ENCODE measurements around the gene AHCTF1.

AHCTF1 gene

GRCh38 chr1:246951413-246951812 is 19.7 kb upstream of the AHCTF1 start:
- Histone ChIP-seq H3K9ac (ENCODE audit: low read length) (no peak overlapping the region), H3K4me2 (ENCODE audit: low read depth, low read length, poor library complexity, severe bottlenecking) (no peak overlapping the region), H3K4me3 (ENCODE audit: insufficient read depth, low read length, poor library complexity, severe bottlenecking) (no peak overlapping the region), H3K27ac (ENCODE audit: low read depth, low read length) (no peak overlapping the region), H2AFZ (ENCODE audit: low read depth, low read length, severe bottlenecking) (no peak overlapping the region), H3K9me3 (ENCODE audit: insufficient read depth, low read length) (no peaks in the 10 kb centered on the region), H3K27me3 (ENCODE audit: low read length) (no peaks in the 10 kb centered on the region), H3K79me2 (ENCODE audit: insufficient read depth, low read length) (no peaks in the 10 kb centered on the region), H3K36me3 (ENCODE audit: low read length) (no peaks in the 10 kb centered on the region), H3K9me2 (replicated peaks; ENCODE audit: insufficient read depth, low read length) (no peaks in the 10 kb centered on the region), H4K20me1 (ENCODE audit: low read depth, low read length) (no peaks in the 10 kb centered on the region), H3F3A (ENCODE audit: insufficient read depth) (no peaks in the 10 kb centered on the region)
- TF ChIP-seq, protein P1, sequence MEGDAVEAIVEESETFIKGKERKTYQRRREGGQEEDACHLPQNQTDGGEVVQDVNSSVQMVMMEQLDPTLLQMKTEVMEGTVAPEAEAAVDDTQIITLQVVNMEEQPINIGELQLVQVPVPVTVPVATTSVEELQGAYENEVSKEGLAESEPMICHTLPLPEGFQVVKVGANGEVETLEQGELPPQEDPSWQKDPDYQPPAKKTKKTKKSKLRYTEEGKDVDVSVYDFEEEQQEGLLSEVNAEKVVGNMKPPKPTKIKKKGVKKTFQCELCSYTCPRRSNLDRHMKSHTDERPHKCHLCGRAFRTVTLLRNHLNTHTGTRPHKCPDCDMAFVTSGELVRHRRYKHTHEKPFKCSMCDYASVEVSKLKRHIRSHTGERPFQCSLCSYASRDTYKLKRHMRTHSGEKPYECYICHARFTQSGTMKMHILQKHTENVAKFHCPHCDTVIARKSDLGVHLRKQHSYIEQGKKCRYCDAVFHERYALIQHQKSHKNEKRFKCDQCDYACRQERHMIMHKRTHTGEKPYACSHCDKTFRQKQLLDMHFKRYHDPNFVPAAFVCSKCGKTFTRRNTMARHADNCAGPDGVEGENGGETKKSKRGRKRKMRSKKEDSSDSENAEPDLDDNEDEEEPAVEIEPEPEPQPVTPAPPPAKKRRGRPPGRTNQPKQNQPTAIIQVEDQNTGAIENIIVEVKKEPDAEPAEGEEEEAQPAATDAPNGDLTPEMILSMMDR (IDR thresholded peaks at IDR 0.05; ENCODE audit: insufficient read depth, low read length, poor library complexity, severe bottlenecking): no peak

GRCh38 chr1:246949956-246950355 is 18.2 kb upstream of the AHCTF1 start:
- H3K27ac ChIP-seq (ENCODE audit: low read depth, low read length): no peak overlapping the region
- H3K4me2 ChIP-seq (ENCODE audit: low read depth, low read length, poor library complexity, severe bottlenecking): no peak overlapping the region
- H3F3A ChIP-seq (ENCODE audit: insufficient read depth): no peaks in the 10 kb centered on the region
- no peaks in the 10 kb centered on the region for H3K36me3 ChIP-seq (ENCODE audit: low read length)
- H3K27me3 ChIP-seq (ENCODE audit: low read length): no peaks in the 10 kb centered on the region
- TF ChIP-seq, protein P1 (IDR thresholded peaks at IDR 0.05; ENCODE audit: insufficient read depth, low read length, poor library complexity, severe bottlenecking): no peak
- no peak for TF ChIP-seq EZH2phosphoT487 (conservative IDR thresholded peaks at IDR 0.05; ENCODE audit: low read length)
- H3K79me2 ChIP-seq (ENCODE audit: insufficient read depth, low read length): no peaks in the 10 kb centered on the region
- H3K9me2 ChIP-seq (replicated peaks; ENCODE audit: insufficient read depth, low read length): no peaks in the 10 kb centered on the region
- H2AFZ ChIP-seq (ENCODE audit: low read depth, low read length, severe bottlenecking): no peak overlapping the region
- H3K4me3 ChIP-seq (ENCODE audit: insufficient read depth, low read length, poor library complexity, severe bottlenecking): no peak overlapping the region
- no peaks in the 10 kb centered on the region for H4K20me1 ChIP-seq (ENCODE audit: low read depth, low read length)
- H3K9ac ChIP-seq (ENCODE audit: low read length): no peak overlapping the region
- no peaks in the 10 kb centered on the region for H3K9me3 ChIP-seq (ENCODE audit: insufficient read depth, low read length)

DNA sequence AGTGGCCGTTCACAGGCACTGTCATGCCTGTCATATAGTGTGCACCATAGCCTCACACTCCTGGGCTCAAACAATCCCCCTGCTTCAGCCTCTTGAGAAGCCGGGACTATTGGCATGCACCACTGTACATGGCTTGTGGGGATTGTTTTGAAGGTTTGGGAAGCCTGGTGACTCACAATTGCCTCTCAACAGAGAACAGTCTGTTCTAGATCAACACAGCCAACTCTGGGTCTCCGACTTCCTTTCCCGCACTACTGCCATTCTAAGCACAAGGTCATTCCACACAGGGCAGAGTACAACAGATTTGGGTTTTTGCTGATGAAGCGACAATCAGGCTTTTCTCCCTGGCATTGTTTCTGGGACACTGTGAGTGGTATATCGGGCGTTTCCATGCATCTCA is 15.5 kb upstream of the AHCTF1 start:
- no peak overlapping the region for H3K4me2 ChIP-seq (ENCODE audit: low read depth, low read length, poor library complexity, severe bottlenecking)

More for the DNA sequence above, 15.5 kb upstream of the AHCTF1 start:
- Histone ChIP-seq H3K27me3 (ENCODE audit: low read length) (no peaks in the 10 kb centered on the region), H3K36me3 (ENCODE audit: low read length) (no peaks in the 10 kb centered on the region), H2AFZ (ENCODE audit: low read depth, low read length, severe bottlenecking) (no peak overlapping the region), H3K9ac (ENCODE audit: low read length) (no peak overlapping the region), H3K79me2 (ENCODE audit: insufficient read depth, low read length) (no peaks in the 10 kb centered on the region), H3K9me2 (replicated peaks; ENCODE audit: insufficient read depth, low read length) (no peaks in the 10 kb centered on the region), H3K4me3 (ENCODE audit: insufficient read depth, low read length, poor library complexity, severe bottlenecking) (no peak overlapping the region), H3K27ac (ENCODE audit: low read depth, low read length) (no peak overlapping the region), H3K9me3 (ENCODE audit: insufficient read depth, low read length) (no peaks in the 10 kb centered on the region), H3F3A (ENCODE audit: insufficient read depth) (no peaks in the 10 kb centered on the region), H4K20me1 (ENCODE audit: low read depth, low read length) (no peaks in the 10 kb centered on the region)
- TF ChIP-seq EZH2phosphoT487 (conservative IDR thresholded peaks at IDR 0.05; ENCODE audit: low read length): no peak
- TF ChIP-seq, protein P1 (IDR thresholded peaks at IDR 0.05; ENCODE audit: insufficient read depth, low read length, poor library complexity, severe bottlenecking): no peak

Measured in SU-DHL-6 (cell line).